ENCODE results near the gene MCTP1.
"Not testable (repeated sequence)": the region's sequence is repeated elsewhere in the genome, so short reads cannot be mapped to it uniquely, and the experiment has no call there.

MCTP1 gene

DNA sequence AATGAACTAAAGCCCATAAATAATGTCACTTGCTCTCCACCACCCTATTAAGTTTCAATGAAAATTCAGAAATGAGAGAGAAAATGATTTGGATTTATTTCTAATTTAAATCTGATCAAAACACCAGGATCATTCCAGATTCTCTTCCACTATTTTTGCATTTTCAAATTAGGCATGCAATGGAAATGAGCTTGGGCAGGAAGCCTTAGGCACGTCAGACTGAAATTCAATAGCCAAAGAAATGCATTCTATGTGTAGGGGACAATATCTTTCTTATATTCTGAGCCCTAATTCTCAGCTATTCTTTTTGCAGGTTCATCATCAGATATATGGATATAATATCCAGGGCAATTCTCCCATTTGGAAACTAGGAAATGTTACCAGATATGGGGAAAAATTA lies 132.8 kb downstream of the MCTP1 start:
- no peak for ATAC-seq
- TF ChIP-seq ARNTL (CRISPR knock-in tag; IDR thresholded peaks at IDR 0.05; ENCODE audit: borderline replicate concordance, low read depth) (no peak), RARB (CRISPR knock-in tag; IDR thresholded peaks at IDR 0.05) (no peak), ISL1 (CRISPR knock-in tag; IDR thresholded peaks at IDR 0.05) (no peak), ESRRG (CRISPR knock-in tag; IDR thresholded peaks at IDR 0.05) (no peak)

DNA sequence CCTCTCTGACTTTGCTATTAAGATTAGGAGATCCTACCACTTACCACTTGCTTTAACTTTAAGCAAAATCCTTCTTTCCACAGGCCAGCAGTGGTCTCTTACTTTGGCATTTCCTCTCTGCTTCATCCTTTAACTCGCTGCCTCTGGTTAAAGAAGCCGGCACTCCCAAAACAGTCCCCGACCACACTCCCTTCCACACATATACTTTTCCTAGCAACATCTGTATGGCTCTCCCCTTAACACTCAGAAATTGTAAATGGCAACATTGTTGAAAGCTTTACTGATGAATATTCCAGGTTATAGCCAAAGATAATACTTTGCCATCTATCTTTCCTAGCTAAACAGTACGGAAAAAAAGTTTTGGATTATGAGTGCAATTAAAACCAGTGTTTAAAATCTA lies 133.2 kb downstream of the MCTP1 start:
- TF ChIP-seq RARB (CRISPR knock-in tag; IDR thresholded peaks at IDR 0.05) (no peak), ESRRG (CRISPR knock-in tag; IDR thresholded peaks at IDR 0.05) (no peak), ZNF70 (CRISPR knock-in tag; IDR thresholded peaks at IDR 0.05) (no peak), PPARA (CRISPR knock-in tag; IDR thresholded peaks at IDR 0.05; ENCODE audit: borderline replicate concordance) (no peak), BACH2 (CRISPR knock-in tag; IDR thresholded peaks at IDR 0.05; ENCODE audit: borderline replicate concordance) (no peak), ZFP30 (CRISPR knock-in tag; IDR thresholded peaks at IDR 0.05) (no peak)
- no peak for ATAC-seq

DNA sequence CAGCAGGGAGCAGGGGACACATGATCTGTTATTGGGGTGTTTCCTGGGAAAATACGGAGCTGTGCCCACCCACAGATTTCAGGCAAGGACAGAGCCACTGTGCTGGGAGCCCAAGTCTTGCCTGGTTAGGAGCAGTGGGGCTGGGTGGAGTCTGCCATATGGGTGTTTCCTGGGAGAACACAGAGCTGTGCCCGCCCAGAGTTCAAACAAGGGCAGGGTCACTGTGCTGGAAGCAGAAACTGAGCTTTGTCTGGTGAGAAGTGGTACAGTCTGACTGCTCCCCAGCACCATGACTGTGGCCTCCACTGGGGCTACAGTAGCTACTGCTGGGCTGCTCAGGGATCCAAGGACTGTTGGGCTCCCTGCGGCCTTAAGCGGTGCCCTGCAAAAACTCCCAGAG lies 135.5 kb downstream of the MCTP1 start:
- ATAC-seq: no peak
- TF ChIP-seq, protein P1, sequence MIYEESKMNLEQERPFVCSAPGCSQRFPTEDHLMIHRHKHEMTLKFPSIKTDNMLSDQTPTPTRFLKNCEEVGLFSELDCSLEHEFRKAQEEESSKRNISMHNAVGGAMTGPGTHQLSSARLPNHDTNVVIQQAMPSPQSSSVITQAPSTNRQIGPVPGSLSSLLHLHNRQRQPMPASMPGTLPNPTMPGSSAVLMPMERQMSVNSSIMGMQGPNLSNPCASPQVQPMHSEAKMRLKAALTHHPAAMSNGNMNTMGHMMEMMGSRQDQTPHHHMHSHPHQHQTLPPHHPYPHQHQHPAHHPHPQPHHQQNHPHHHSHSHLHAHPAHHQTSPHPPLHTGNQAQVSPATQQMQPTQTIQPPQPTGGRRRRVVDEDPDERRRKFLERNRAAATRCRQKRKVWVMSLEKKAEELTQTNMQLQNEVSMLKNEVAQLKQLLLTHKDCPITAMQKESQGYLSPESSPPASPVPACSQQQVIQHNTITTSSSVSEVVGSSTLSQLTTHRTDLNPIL (CRISPR knock-in tag; IDR thresholded peaks at IDR 0.05; ENCODE audit: low read depth): no peak
- TF ChIP-seq OSR1 (CRISPR knock-in tag; IDR thresholded peaks at IDR 0.05) (no peak), ZC3H10 (CRISPR knock-in tag; IDR thresholded peaks at IDR 0.05) (no peak), TCF4 (CRISPR knock-in tag; IDR thresholded peaks at IDR 0.05; ENCODE audit: borderline replicate concordance) (no peak), ZNF565 (CRISPR knock-in tag; conservative IDR thresholded peaks at IDR 0.05; ENCODE audit: low read depth) (no peak), CSDC2 (CRISPR knock-in tag; IDR thresholded peaks at IDR 0.05) (no peak), ZFP3 (CRISPR knock-in tag; IDR thresholded peaks at IDR 0.05) (no peak), CSRNP3 (CRISPR knock-in tag; IDR thresholded peaks at IDR 0.05) (no peak), RARB (CRISPR knock-in tag; IDR thresholded peaks at IDR 0.05) (no peak), TOX (CRISPR knock-in tag; IDR thresholded peaks at IDR 0.05; ENCODE audit: borderline replicate concordance) (no peak), ZNF8 (CRISPR knock-in tag; IDR thresholded peaks at IDR 0.05) (no peak), ESRRG (CRISPR knock-in tag; IDR thresholded peaks at IDR 0.05) (no peak), PPARA (CRISPR knock-in tag; IDR thresholded peaks at IDR 0.05; ENCODE audit: borderline replicate concordance) (no peak), ZNF70 (CRISPR knock-in tag; IDR thresholded peaks at IDR 0.05) (no peak), ARNTL (CRISPR knock-in tag; IDR thresholded peaks at IDR 0.05; ENCODE audit: borderline replicate concordance, low read depth) (no peak), ZFP30 (CRISPR knock-in tag; IDR thresholded peaks at IDR 0.05) (no peak), ISL1 (CRISPR knock-in tag; IDR thresholded peaks at IDR 0.05) (no peak), SNAI2 (CRISPR knock-in tag; IDR thresholded peaks at IDR 0.05) (no peak)
- TF ChIP-seq, protein P2, sequence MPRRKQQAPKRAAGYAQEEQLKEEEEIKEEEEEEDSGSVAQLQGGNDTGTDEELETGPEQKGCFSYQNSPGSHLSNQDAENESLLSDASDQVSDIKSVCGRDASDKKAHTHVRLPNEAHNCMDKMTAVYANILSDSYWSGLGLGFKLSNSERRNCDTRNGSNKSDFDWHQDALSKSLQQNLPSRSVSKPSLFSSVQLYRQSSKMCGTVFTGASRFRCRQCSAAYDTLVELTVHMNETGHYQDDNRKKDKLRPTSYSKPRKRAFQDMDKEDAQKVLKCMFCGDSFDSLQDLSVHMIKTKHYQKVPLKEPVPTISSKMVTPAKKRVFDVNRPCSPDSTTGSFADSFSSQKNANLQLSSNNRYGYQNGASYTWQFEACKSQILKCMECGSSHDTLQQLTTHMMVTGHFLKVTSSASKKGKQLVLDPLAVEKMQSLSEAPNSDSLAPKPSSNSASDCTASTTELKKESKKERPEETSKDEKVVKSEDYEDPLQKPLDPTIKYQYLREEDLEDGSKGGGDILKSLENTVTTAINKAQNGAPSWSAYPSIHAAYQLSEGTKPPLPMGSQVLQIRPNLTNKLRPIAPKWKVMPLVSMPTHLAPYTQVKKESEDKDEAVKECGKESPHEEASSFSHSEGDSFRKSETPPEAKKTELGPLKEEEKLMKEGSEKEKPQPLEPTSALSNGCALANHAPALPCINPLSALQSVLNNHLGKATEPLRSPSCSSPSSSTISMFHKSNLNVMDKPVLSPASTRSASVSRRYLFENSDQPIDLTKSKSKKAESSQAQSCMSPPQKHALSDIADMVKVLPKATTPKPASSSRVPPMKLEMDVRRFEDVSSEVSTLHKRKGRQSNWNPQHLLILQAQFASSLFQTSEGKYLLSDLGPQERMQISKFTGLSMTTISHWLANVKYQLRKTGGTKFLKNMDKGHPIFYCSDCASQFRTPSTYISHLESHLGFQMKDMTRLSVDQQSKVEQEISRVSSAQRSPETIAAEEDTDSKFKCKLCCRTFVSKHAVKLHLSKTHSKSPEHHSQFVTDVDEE (CRISPR knock-in tag; IDR thresholded peaks at IDR 0.05): no peak

DNA sequence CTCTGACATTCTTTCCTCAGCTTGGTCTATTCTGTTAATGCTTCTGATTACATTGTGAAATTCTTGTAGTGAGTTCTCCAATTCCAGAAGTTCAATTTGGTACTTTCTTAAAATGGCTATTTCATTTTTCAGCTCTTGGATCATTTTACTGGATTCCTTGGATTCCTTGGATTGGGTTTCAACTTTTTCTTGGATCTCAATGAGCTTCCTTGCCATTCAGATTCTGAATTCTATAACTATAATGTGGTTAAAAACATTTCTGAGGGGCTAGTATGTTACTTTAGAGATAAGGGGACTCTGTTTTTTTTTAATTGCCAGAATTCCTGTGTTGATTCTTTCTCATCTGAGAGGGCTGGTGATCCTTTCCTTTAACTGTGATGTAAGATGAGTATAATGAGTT lies 136.4 kb downstream of the MCTP1 start:
- TF ChIP-seq ZNF70 (CRISPR knock-in tag; IDR thresholded peaks at IDR 0.05): no peak
- no peak for TF ChIP-seq GLIS3 (CRISPR knock-in tag; IDR thresholded peaks at IDR 0.05)

GRCh38 chr5:95143858-95144257 lies 141.0 kb downstream of the MCTP1 start:
- not testable (repeated sequence) for ATAC-seq

More for the DNA sequence above, 136.4 kb downstream of the MCTP1 start:
- ATAC-seq: no peak

- ATAC-seq: no peak
- no peak for TF ChIP-seq ZFP3 (CRISPR knock-in tag; IDR thresholded peaks at IDR 0.05)
- no peak for TF ChIP-seq ZNF70 (CRISPR knock-in tag; IDR thresholded peaks at IDR 0.05)
- TF ChIP-seq GLIS3 (CRISPR knock-in tag; IDR thresholded peaks at IDR 0.05): no peak
- no peak for TF ChIP-seq ARNTL (CRISPR knock-in tag; IDR thresholded peaks at IDR 0.05; ENCODE audit: borderline replicate concordance, low read depth)
- no peak for TF ChIP-seq TCF4 (CRISPR knock-in tag; IDR thresholded peaks at IDR 0.05; ENCODE audit: borderline replicate concordance)
- no peak for TF ChIP-seq CSRNP3 (CRISPR knock-in tag; IDR thresholded peaks at IDR 0.05)
- TF ChIP-seq ZNF8 (CRISPR knock-in tag; IDR thresholded peaks at IDR 0.05): no peak
- no peak for TF ChIP-seq PPARA (CRISPR knock-in tag; IDR thresholded peaks at IDR 0.05; ENCODE audit: borderline replicate concordance)
- TF ChIP-seq ZNF565 (CRISPR knock-in tag; conservative IDR thresholded peaks at IDR 0.05; ENCODE audit: low read depth): no peak
- TF ChIP-seq, protein P1 (CRISPR knock-in tag; IDR thresholded peaks at IDR 0.05; ENCODE audit: low read depth): no peak
- TF ChIP-seq, protein P3, sequence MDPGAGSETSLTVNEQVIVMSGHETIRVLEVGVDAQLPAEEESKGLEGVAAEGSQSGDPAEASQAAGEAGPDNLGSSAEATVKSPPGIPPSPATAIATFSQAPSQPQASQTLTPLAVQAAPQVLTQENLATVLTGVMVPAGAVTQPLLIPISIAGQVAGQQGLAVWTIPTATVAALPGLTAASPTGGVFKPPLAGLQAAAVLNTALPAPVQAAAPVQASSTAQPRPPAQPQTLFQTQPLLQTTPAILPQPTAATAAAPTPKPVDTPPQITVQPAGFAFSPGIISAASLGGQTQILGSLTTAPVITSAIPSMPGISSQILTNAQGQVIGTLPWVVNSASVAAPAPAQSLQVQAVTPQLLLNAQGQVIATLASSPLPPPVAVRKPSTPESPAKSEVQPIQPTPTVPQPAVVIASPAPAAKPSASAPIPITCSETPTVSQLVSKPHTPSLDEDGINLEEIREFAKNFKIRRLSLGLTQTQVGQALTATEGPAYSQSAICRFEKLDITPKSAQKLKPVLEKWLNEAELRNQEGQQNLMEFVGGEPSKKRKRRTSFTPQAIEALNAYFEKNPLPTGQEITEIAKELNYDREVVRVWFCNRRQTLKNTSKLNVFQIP (CRISPR knock-in tag; IDR thresholded peaks at IDR 0.05; ENCODE audit: borderline replicate concordance, low read depth): no peak
- TF ChIP-seq ZC3H10 (CRISPR knock-in tag; IDR thresholded peaks at IDR 0.05): no peak
- TF ChIP-seq RARB (CRISPR knock-in tag; IDR thresholded peaks at IDR 0.05): no peak
- TF ChIP-seq BACH2 (CRISPR knock-in tag; IDR thresholded peaks at IDR 0.05; ENCODE audit: borderline replicate concordance): no peak
These were observed 142.7 kb downstream of the MCTP1 start for GRCh38 chr5:95142145-95142544.

Data from SK-N-SH treated with all-trans-retinoic acid at 6 μM for 48 hours (cell line).